ENCODE results near the gene SETBP1.

SETBP1 gene

GRCh38 chr18:44838971-44839666 lies 158.4 kb downstream of the SETBP1 start:
- Histone ChIP-seq H3K79me2 (ENCODE audit: control insufficient read depth, low read length) (peaks cover 9% of the 10 kb centered on the region; the same call in 1 of the 2 replicates), H3K9me3 (ENCODE audit: control insufficient read depth, insufficient read depth, low read length) (0 out of 2 replicates have a peak, but pooled peaks cover 3% of the 10 kb centered on the region), H3F3A (ENCODE audit: control insufficient read depth, insufficient read depth) (no peaks in the 10 kb centered on the region), H3K27me3 (ENCODE audit: control insufficient read depth, low read length) (no peaks in the 10 kb centered on the region), H3K4me2 (ENCODE audit: low read length) (peak overlapping the region; percentile 54), H3K4me3 (ENCODE audit: low read length) (peak overlapping the region; percentile 52), H3K9me2 (replicated peaks; ENCODE audit: control insufficient read depth, low read length) (no peaks in the 10 kb centered on the region), H3K36me3 (ENCODE audit: control insufficient read depth, low read length) (no peaks in the 10 kb centered on the region; the same call in none of the 2 replicates), H3K27ac (ENCODE audit: low read depth, low read length) (no peak overlapping the region), H3K4me1 (ENCODE audit: control insufficient read depth, low read length) (peaks cover 43% of the 10 kb centered on the region), H4K20me1 (ENCODE audit: control insufficient read depth, insufficient read depth, low read depth, low read length) (no peaks in the 10 kb centered on the region)
- TF ChIP-seq EZH2phosphoT487 (IDR thresholded peaks at IDR 0.05; ENCODE audit: borderline replicate concordance, low read length) = no peak
- no peak for TF ChIP-seq CTCF (IDR thresholded peaks at IDR 0.05; ENCODE audit: low read depth, low read length, poor library complexity, severe bottlenecking)

- H3K27ac ChIP-seq (ENCODE audit: low read depth, low read length) = no peak overlapping the region
- peaks cover 8% of the 10 kb centered on the region; the same call in 1 of the 2 replicates for H3K9me3 ChIP-seq (ENCODE audit: control insufficient read depth, insufficient read depth, low read length)
- no peak for TF ChIP-seq CTCF (IDR thresholded peaks at IDR 0.05; ENCODE audit: low read depth, low read length, poor library complexity, severe bottlenecking)
- no peak for TF ChIP-seq EZH2phosphoT487 (IDR thresholded peaks at IDR 0.05; ENCODE audit: borderline replicate concordance, low read length)
- no peak overlapping the region for H3K4me3 ChIP-seq (ENCODE audit: low read length)
- no peak overlapping the region for H3K4me2 ChIP-seq (ENCODE audit: low read length)
- H3K9me2 ChIP-seq (replicated peaks; ENCODE audit: control insufficient read depth, low read length) = no peaks in the 10 kb centered on the region
- H3K27me3 ChIP-seq (ENCODE audit: control insufficient read depth, low read length) = no peaks in the 10 kb centered on the region
- peaks cover 43% of the 10 kb centered on the region for H3K4me1 ChIP-seq (ENCODE audit: control insufficient read depth, low read length)
- H3K36me3 ChIP-seq (ENCODE audit: control insufficient read depth, low read length) = peaks cover 3% of the 10 kb centered on the region
- no peaks in the 10 kb centered on the region for H4K20me1 ChIP-seq (ENCODE audit: control insufficient read depth, insufficient read depth, low read depth, low read length)
- peaks cover 9% of the 10 kb centered on the region; the same call in 1 of the 2 replicates for H3K79me2 ChIP-seq (ENCODE audit: control insufficient read depth, low read length)
- H3F3A ChIP-seq (ENCODE audit: control insufficient read depth, insufficient read depth) = no peaks in the 10 kb centered on the region
Measured at GRCh38 chr18:44840058-44840790, 159.5 kb downstream of the SETBP1 start.

GRCh38 chr18:44841221-44841620 lies 160.5 kb downstream of the SETBP1 start:
- Histone ChIP-seq H3K9me2 (replicated peaks; ENCODE audit: control insufficient read depth, low read length) (no peaks in the 10 kb centered on the region), H3K27me3 (ENCODE audit: control insufficient read depth, low read length) (no peaks in the 10 kb centered on the region), H3K4me3 (ENCODE audit: low read length) (no peak overlapping the region), H3F3A (ENCODE audit: control insufficient read depth, insufficient read depth) (no peaks in the 10 kb centered on the region), H3K9me3 (ENCODE audit: control insufficient read depth, insufficient read depth, low read length) (peaks cover 8% of the 10 kb centered on the region; the same call in 1 of the 2 replicates), H3K4me1 (ENCODE audit: control insufficient read depth, low read length) (peaks cover 44% of the 10 kb centered on the region), H3K4me2 (ENCODE audit: low read length) (no peak overlapping the region), H4K20me1 (ENCODE audit: control insufficient read depth, insufficient read depth, low read depth, low read length) (no peaks in the 10 kb centered on the region), H3K79me2 (ENCODE audit: control insufficient read depth, low read length) (peaks cover 9% of the 10 kb centered on the region; the same call in 1 of the 2 replicates), H3K27ac (ENCODE audit: low read depth, low read length) (no peak overlapping the region), H3K36me3 (ENCODE audit: control insufficient read depth, low read length) (peaks cover 3% of the 10 kb centered on the region)
- no peak for TF ChIP-seq EZH2phosphoT487 (IDR thresholded peaks at IDR 0.05; ENCODE audit: borderline replicate concordance, low read length)
- TF ChIP-seq CTCF (IDR thresholded peaks at IDR 0.05; ENCODE audit: low read depth, low read length, poor library complexity, severe bottlenecking) = no peak
